Uterus (tissue), 2 donors: ENCODE data around the gene CPHXL2.

ENCODE experiments used
- POLR2A ChIP-seq, 2 donors: fragments of 450-650 bp; IDR thresholded peaks; one replicate each; pipeline ENCODE4 v1.6.1; 2016; ENCODE audit warnings: antibody characterized with exemption in 2 of 2, mild to moderate bottlenecking in 1 of 2, moderate library complexity in 1 of 2
- TF ChIP-seq, protein P1 (sequence below), 4 experiments: fragments of 200-600 bp in 2 of 4; fragments of 450-650 bp in 2 of 4; sonication (generic) in 2 of 4; IDR thresholded peaks; one replicate each; pipeline ENCODE4 v1.5.1; 2016 to 2019; ENCODE audit warnings: antibody characterized with exemption in 4 of 4, mild to moderate bottlenecking in 2 of 4, moderate library complexity in 1 of 4

GRCh38 chr16:75620326-75621169 lies 56.3 kb downstream of the CPHXL2 start:
- TF ChIP-seq, protein P1, sequence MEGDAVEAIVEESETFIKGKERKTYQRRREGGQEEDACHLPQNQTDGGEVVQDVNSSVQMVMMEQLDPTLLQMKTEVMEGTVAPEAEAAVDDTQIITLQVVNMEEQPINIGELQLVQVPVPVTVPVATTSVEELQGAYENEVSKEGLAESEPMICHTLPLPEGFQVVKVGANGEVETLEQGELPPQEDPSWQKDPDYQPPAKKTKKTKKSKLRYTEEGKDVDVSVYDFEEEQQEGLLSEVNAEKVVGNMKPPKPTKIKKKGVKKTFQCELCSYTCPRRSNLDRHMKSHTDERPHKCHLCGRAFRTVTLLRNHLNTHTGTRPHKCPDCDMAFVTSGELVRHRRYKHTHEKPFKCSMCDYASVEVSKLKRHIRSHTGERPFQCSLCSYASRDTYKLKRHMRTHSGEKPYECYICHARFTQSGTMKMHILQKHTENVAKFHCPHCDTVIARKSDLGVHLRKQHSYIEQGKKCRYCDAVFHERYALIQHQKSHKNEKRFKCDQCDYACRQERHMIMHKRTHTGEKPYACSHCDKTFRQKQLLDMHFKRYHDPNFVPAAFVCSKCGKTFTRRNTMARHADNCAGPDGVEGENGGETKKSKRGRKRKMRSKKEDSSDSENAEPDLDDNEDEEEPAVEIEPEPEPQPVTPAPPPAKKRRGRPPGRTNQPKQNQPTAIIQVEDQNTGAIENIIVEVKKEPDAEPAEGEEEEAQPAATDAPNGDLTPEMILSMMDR (IDR thresholded peaks at IDR 0.05): no peak
- no peak for TF ChIP-seq POLR2A (IDR thresholded peaks at IDR 0.05)
